Kidney epithelial cell (primary cell): ENCODE measurements around the gene TMEM30B. TPM values are rescaled to one million over a fixed set of nuclear protein-coding genes. Genes with fewer than 3 reads are reported as not detected.

ENCODE experiments used
- DNase-seq: peaks from one replicate; pipeline ENCODE4 v3.0.0-alpha.2; 2010; ENCODE audit warnings: low read depth
- H3K27me3 ChIP-seq: 2 replicates; pipeline ENCODE4 v1.6.0; 2011; ENCODE audit warnings: low read length; ENCODE audit not compliant: control insufficient read depth, insufficient read depth
- H3K36me3 ChIP-seq: 2 replicates; pipeline ENCODE4 v1.5.1; 2011; ENCODE audit warnings: low read length; ENCODE audit not compliant: control insufficient read depth, insufficient read depth
- H3K4me3 ChIP-seq: 2 replicates; pipeline ENCODE4 v1.5.1; 2011; ENCODE audit warnings: low read depth, mild to moderate bottlenecking, control low read depth, low read length
- CTCF ChIP-seq: IDR thresholded peaks from 2 replicates; pipeline ENCODE4 v1.5.1; 2011; ENCODE audit warnings: mild to moderate bottlenecking, moderate library complexity, low read length, control low read depth, inconsistent platforms; ENCODE audit not compliant: insufficient read depth, poor library complexity, severe bottlenecking
- total RNA-seq: library from RNA; depleted of rRNA; stranded (reverse); fragments of >200 nt; gene quantifications from 2 replicates; pipeline ENCODE4 v1.2.3, GENCODE V29; 2015

The TMEM30B gene
- total RNA-seq, 1 donor from 2014 or later = 11.3 TPM

DNA sequence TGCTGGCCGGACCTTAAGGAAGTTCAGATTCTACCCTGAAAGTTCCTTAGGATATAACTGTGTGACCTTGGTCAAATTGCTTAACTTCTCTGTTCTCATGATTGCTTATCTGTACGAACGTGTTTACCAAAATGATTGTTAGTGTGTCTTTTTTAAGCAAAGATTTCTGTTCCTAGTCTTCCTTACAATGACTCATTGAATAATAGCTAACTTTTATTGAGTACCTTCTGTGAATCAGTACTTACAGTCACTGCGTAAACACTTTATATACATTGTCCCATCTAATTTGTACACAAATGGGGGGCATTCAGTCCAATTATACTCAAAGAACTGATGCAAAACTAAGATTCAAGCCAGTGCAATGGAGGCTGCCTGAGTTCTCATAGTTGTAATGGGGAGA is 4.2 kb upstream of the TMEM30B start:
- Histone ChIP-seq H3K4me3 (no peak overlapping the region), H3K36me3 (no peaks in the 10 kb centered on the region), H3K27me3 (peaks cover 11% of the 10 kb centered on the region)
- no peak for TF ChIP-seq CTCF
- DNase-seq = no peak

DNA sequence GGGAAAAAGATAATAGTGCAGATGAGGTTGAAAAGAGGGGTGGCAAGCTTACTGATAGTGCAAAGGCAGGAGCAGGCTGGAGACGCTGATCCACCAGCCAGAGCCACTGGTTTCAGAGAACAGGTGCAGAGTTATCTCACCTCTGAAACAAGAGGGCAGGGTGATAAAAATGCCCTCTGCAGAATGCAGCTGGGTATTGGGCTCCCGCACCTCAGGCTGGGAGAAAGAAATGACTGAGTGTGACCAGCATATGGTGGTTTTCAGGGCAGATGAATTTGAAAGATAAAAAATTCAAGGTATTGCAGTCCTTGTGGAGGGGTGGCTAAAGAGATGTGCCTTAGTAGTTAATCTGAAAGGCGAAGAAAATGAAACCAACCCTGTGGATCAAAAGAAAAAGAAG is 2.9 kb upstream of the TMEM30B start:
- no peak for DNase-seq

DNA sequence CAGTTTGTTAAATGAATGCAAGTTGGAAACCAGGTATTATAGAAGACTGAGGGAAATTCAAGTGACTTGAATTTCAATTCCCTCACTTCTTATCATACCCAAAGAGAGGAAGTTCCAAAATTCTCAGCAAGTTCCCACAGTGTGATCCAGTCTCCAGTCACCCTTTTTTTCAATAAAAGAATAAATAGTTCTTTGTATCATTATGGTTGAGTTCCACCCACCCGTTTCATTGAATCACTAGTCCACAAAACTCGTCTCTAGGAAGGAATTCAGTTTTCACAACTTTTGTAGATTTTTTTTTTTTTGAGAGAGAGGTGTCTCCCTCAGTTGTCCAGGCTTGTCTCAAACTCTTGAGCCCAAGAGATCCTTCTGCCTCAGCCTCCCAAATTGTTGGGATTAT is 1.6 kb upstream of the TMEM30B start:
- peaks cover 21% of the 10 kb centered on the region for H3K27me3 ChIP-seq
- H3K4me3 ChIP-seq = no peak overlapping the region
- DNase-seq = no peak
- no peaks in the 10 kb centered on the region for H3K36me3 ChIP-seq
- TF ChIP-seq CTCF = no peak

More for the DNA sequence above, 2.9 kb upstream of the TMEM30B start:
- H3K36me3 ChIP-seq = no peaks in the 10 kb centered on the region
- TF ChIP-seq CTCF = no peak
- peaks cover 21% of the 10 kb centered on the region for H3K27me3 ChIP-seq
- no peak overlapping the region for H3K4me3 ChIP-seq

DNA sequence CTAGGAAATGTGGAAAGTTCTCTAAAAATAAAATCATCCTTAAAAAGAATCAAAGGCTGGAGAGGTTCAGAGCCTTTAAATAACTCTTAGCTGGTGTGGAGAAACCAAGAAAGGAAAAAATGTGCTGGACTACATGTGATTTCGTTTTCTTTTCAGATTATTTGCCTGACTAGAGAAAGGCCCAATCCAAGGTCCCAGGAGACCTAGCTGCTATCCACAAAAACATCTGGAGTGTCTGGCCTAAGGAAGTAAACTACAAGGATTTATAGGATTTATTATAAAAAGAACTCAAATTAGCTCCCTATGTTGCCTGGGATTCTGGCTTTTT is 774 bp upstream of the TMEM30B start:
- no peak for DNase-seq
- Histone ChIP-seq H3K27me3 (peaks cover 21% of the 10 kb centered on the region), H3K4me3 (no peak overlapping the region)

DNA sequence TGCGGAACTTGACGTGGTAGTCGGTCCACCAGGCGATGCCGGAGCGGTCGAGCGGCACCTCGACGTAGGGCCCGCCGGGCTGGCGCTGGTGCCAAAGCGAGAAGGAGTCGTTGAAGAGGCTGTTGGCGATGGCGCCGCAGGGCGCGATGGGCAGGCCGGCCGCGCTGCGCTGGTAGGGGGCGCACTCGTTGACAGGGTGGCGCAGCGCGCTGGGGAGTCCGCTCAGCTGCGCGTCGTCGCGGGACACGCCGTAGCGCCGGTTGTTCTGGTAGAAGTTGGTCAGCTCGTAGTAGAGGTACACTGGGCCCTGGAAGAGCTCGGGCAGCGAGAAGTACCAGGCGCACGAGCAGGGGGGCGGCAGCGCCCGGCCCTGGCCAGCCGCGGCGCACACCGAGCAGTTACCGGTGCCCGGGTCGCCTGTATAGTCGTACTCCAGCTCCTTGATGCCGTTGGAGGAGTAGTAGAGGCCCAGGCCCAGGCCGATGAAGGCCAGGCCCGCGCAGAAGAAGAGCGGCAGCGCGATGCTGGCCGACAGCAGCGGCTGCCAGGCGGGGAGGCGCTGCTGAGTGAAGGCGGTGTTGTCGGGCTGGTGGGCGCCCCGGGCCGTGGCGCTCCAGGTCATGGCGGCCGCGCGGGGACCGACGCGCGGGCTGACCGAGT is 482 bp downstream of the TMEM30B start:
- Histone ChIP-seq H3K27me3 (peaks cover 21% of the 10 kb centered on the region), H3K36me3 (no peaks in the 10 kb centered on the region), H3K4me3 (peak overlapping the region; percentile 51)
- no peak for DNase-seq
- TF ChIP-seq CTCF = peak; percentile 34

More for the DNA sequence above, 774 bp upstream of the TMEM30B start:
- no peak for TF ChIP-seq CTCF
- no peaks in the 10 kb centered on the region for H3K36me3 ChIP-seq

DNA sequence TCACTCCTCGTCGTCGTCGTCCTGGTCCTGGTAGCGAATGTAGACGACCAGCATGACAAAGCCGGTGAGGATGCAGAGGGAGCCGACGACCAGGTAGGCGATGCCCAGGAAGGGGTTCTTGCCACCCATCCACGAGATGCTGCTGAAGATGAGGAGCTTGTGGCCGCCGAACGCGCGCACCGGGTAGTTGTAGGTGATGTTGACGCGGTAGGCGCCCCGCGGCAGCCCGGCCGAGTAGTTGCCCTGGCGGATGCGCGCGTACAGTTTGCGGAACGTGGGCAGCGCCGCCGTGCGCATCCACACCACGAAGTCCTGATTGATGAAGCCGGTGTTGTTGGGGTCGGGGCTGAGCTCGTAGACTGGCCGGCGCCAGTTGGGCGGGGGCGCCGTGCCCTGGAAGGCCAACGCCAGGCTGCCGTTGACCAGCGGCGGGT is 1.0 kb downstream of the TMEM30B start:
- peak overlapping the region; percentile 51 for H3K4me3 ChIP-seq
- peaks cover 23% of the 10 kb centered on the region for H3K27me3 ChIP-seq
- no peak for TF ChIP-seq CTCF
- H3K36me3 ChIP-seq = no peaks in the 10 kb centered on the region
- no peak for DNase-seq
